WTC11 (cell line): ENCODE measurements around the gene KANSL3.
"Not testable (repeated sequence)": the region's sequence is repeated elsewhere in the genome, so short reads cannot be mapped to it uniquely, and the experiment has no call there.

ENCODE experiments used
- CBFB ChIP-seq: sonication (generic); formaldehyde crosslinking; IDR thresholded peaks from 2 replicates; pipeline ENCODE4 v1.8.1; 2022; ENCODE audit warnings: mild to moderate bottlenecking, low read depth, missing genetic modification reagents
- CTCF ChIP-seq: fragments of 200-600 bp; IDR thresholded peaks from 2 replicates; pipeline ENCODE4 v1.8.0; 2022; ENCODE audit warnings: antibody characterized with exemption
- ESRRA ChIP-seq: sonication (generic); formaldehyde crosslinking; IDR thresholded peaks from 2 replicates; pipeline ENCODE4 v1.8.1; 2022; ENCODE audit warnings: mild to moderate bottlenecking, missing genetic modification reagents, borderline replicate concordance
- FOXP1 ChIP-seq: sonication (generic); formaldehyde crosslinking; IDR thresholded peaks from 2 replicates; pipeline ENCODE4 v1.8.0; 2022; ENCODE audit warnings: missing genetic modification reagents, mild to moderate bottlenecking, moderate library complexity, borderline replicate concordance
- GRHL2 ChIP-seq: fragments of 250-450 bp; sonication (Bioruptor Pico); IDR thresholded peaks from 2 replicates; pipeline ENCODE4 v1.8.0; 2022; ENCODE audit warnings: mild to moderate bottlenecking, moderate library complexity; ENCODE audit not compliant: insufficient replicate concordance, severe bottlenecking
- JUN ChIP-seq: sonication (generic); formaldehyde crosslinking; IDR thresholded peaks from 2 replicates; pipeline ENCODE4 v1.8.0; 2023; ENCODE audit warnings: mild to moderate bottlenecking, missing genetic modification reagents
- MXD4 ChIP-seq: fragments of 250-450 bp; sonication (Bioruptor Pico); IDR thresholded peaks from 2 replicates; pipeline ENCODE4 v1.8.0; 2021; ENCODE audit warnings: mild to moderate bottlenecking, moderate library complexity, borderline replicate concordance
- NR2C2 ChIP-seq: sonication (generic); formaldehyde crosslinking; IDR thresholded peaks from 2 replicates; pipeline ENCODE4 v1.8.0; 2022; ENCODE audit warnings: mild to moderate bottlenecking, missing genetic modification reagents
- PRDM15 ChIP-seq: sonication (generic); formaldehyde crosslinking; IDR thresholded peaks from 2 replicates; pipeline ENCODE4 v1.8.0; 2022; ENCODE audit warnings: missing genetic modification reagents
- ZNF232 ChIP-seq: sonication (generic); formaldehyde crosslinking; IDR thresholded peaks from 2 replicates; pipeline ENCODE4 v1.8.0; 2022; ENCODE audit warnings: mild to moderate bottlenecking, missing genetic modification reagents
- ZNF512 ChIP-seq: sonication (generic); formaldehyde crosslinking; IDR thresholded peaks from 2 replicates; pipeline ENCODE4 v1.8.1; 2022; ENCODE audit warnings: missing genetic modification reagents, borderline replicate concordance

GRCh38 chr2:96557421-96557820 lies 80.7 kb downstream of the KANSL3 start:
- TF ChIP-seq JUN (CRISPR knock-in tag); CTCF; PRDM15; ESRRA (CRISPR knock-in tag); GRHL2 (CRISPR knock-in tag); CBFB (CRISPR knock-in tag); NR2C2; ZNF232 (CRISPR knock-in tag); MXD4; ZNF512 (CRISPR knock-in tag); FOXP1 (CRISPR knock-in tag): not testable (repeated sequence)
